Testis (tissue), 3 donors: ENCODE results near the gene HOXD11. TPM values are rescaled to one million over a fixed set of nuclear protein-coding genes. Genes with fewer than 3 reads are reported as not detected.

Experiments
- DNase-seq: peaks from one replicate; pipeline ENCODE4 v3.0.0-alpha.2; 2019
- H3K27ac ChIP-seq, 2 donors: fragments of 200-600 bp; sonication (generic); one replicate each; pipeline ENCODE4 v1.5.1; 2019
- H3K27me3 ChIP-seq: fragments of 200-600 bp; sonication (generic); one replicate; pipeline ENCODE4 v1.5.1; 2019
- H3K36me3 ChIP-seq: fragments of 200-600 bp; sonication (generic); one replicate; pipeline ENCODE4 v1.5.1; 2017; ENCODE audit warnings: low read depth; ENCODE audit errors: missing control alignments
- H3K4me1 ChIP-seq: fragments of 200-600 bp; sonication (generic); one replicate; pipeline ENCODE4 v1.5.1; 2019
- H3K4me3 ChIP-seq, 2 donors: fragments of 200-600 bp; sonication (generic); one replicate each; pipeline ENCODE4 v1.5.1; 2017 to 2019
- H3K9me3 ChIP-seq: fragments of 200-600 bp; sonication (generic); one replicate; pipeline ENCODE4 v1.5.1; 2017
- POLR2A ChIP-seq: fragments of 450-650 bp; IDR thresholded peaks from one replicate; pipeline ENCODE4 v1.6.1; 2017; ENCODE audit warnings: antibody characterized with exemption, mild to moderate bottlenecking, moderate library complexity
- WGBS, 2 donors: methylation state at CpG; one replicate each; pipeline ENCODE4 v1.1.5; 2018; 5-methylcytosine and 5-hydroxymethylcytosine counted together
- intact Hi-C: fragments of 100-400 bp; cut with DNase I; formaldehyde crosslinking; loops from one replicate; pipeline ENCODE4 v1.15.1; 2023; ENCODE audit warnings: low total_unique reads
- microRNA counts, 2 donors: library from miRNA; unstranded; fragments of <30 nt; microRNA quantifications; one replicate each; lab custom pipeline; 2016
- microRNA-seq, 2 donors: library from miRNA; unstranded; fragments of <30 nt; microRNA quantifications; one replicate each; pipeline ENCODE4, GENCODE V29; 2016; ENCODE audit warnings: borderline number of aligned reads in 2 of 2, borderline replicate concordance in 1 of 2
- polyA plus RNA-seq: library from polyadenylated mRNA; stranded (reverse); fragments of 350-450 nt; fragmentation: Illumina TruSeq; extraction: RNeasy Lipid Tissue Mini Kit (QIAGEN cat#74804); gene quantifications from one replicate; pipeline ENCODE4 v1.2.3, GENCODE V29; 2014; ENCODE audit warnings: low read depth, low replicate concordance; ENCODE audit not compliant: insufficient read depth
- small RNA-seq, 2 donors: library from RNA; depleted of rRNA; stranded (forward); fragments of <200 nt; gene quantifications; one replicate each; pipeline ENCODE3, GENCODE V24; 2016
- total RNA-seq, 2 donors: library from RNA; depleted of rRNA; stranded (reverse); fragments of >200 nt; gene quantifications; one replicate each; pipeline ENCODE4 v1.2.3, GENCODE V29; 2016
- TF ChIP-seq, protein P1 (sequence below), 3 experiments: fragments of 450-650 bp in 2 of 3; fragments of 200-600 bp in 1 of 3; sonication (generic) in 1 of 3; IDR thresholded peaks; one replicate each; pipeline ENCODE4 v1.5.1; 2016 to 2019; ENCODE audit warnings: antibody characterized with exemption in 3 of 3, mild to moderate bottlenecking in 2 of 3, moderate library complexity in 1 of 3

HOXD11 gene
- total and polyA plus RNA-seq, 3 donors from 2014 or later, result 0.29 to 1.7 (median 0.62) TPM

- no peak overlapping the region for H3K27ac ChIP-seq
- H3K36me3 ChIP-seq, result no peaks in the 10 kb centered on the region
- intact Hi-C loops, result no loop called here
- no peaks in the 10 kb centered on the region for H3K9me3 ChIP-seq
- H3K27me3 ChIP-seq, result no peaks in the 10 kb centered on the region
- H3K4me1 ChIP-seq, result peaks cover 5% of the 10 kb centered on the region
- no peak for DNase-seq
- WGBS, 2 donors, result 51 to 61% methylated on average over 43 of the region's 43 CpGs
- TF ChIP-seq, protein P1, sequence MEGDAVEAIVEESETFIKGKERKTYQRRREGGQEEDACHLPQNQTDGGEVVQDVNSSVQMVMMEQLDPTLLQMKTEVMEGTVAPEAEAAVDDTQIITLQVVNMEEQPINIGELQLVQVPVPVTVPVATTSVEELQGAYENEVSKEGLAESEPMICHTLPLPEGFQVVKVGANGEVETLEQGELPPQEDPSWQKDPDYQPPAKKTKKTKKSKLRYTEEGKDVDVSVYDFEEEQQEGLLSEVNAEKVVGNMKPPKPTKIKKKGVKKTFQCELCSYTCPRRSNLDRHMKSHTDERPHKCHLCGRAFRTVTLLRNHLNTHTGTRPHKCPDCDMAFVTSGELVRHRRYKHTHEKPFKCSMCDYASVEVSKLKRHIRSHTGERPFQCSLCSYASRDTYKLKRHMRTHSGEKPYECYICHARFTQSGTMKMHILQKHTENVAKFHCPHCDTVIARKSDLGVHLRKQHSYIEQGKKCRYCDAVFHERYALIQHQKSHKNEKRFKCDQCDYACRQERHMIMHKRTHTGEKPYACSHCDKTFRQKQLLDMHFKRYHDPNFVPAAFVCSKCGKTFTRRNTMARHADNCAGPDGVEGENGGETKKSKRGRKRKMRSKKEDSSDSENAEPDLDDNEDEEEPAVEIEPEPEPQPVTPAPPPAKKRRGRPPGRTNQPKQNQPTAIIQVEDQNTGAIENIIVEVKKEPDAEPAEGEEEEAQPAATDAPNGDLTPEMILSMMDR (IDR thresholded peaks at IDR 0.05), result no peak
- TF ChIP-seq POLR2A, result no peak
- peak overlapping the region; percentile 24 to 56 for H3K4me3 ChIP-seq
Observed at GRCh38 chr2:176157499-176158185, 50.6 kb downstream of the HOXD11 start.

DNA sequence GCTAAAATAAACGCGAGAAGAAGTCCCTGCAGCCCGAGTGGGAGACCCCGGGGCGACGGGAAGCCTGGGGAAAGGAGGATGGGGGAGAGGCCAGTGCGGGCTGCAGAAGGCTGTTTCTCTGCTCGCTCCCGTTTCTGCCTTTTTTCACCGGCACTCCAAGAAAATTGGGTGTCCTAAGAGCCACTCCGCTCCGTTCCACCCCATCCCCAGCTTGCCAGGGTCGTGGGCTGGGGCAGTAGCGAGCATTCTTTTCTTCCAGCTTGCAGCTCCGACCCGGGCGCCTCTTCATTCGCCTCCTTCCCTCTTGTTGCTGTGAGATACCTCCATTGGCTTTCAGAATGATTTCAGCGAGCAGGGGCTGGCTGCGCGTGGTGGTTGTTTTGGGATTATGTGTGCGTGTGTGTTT, 51.1 kb downstream of the HOXD11 start:
- 48 to 57% methylated on average over 22 of the region's 22 CpGs for WGBS, 2 donors
- Histone ChIP-seq H3K27ac (no peak overlapping the region), H3K4me1 (peaks cover 3% of the 10 kb centered on the region), H3K9me3 (no peaks in the 10 kb centered on the region), H3K36me3 (no peaks in the 10 kb centered on the region), H3K4me3 (peak overlapping the region in 1 of 2 donors; percentile 56), H3K27me3 (no peaks in the 10 kb centered on the region)
- TF ChIP-seq, protein P1 (IDR thresholded peaks at IDR 0.05), result no peak
- TF ChIP-seq POLR2A, result no peak
- intact Hi-C loops, result no loop called here
- DNase-seq, result no peak

GRCh38 chr2:176158855-176159662, 52.0 kb downstream of the HOXD11 start:
- Histone ChIP-seq H3K27ac (no peak overlapping the region), H3K27me3 (no peaks in the 10 kb centered on the region), H3K4me1 (peaks cover 3% of the 10 kb centered on the region), H3K36me3 (no peaks in the 10 kb centered on the region), H3K4me3 (peak overlapping the region; percentile 31 to 56), H3K9me3 (no peaks in the 10 kb centered on the region)
- intact Hi-C loops, result no loop called here
- WGBS, 2 donors, result 48 to 54% methylated on average over 15 to 35 of the region's 39 CpGs
- no peak for TF ChIP-seq POLR2A
- TF ChIP-seq, protein P1 (IDR thresholded peaks at IDR 0.05), result no peak
- DNase-seq, result no peak

MicroRNAs encoded within 50 kb of the gene (microRNA counts, 767-probe panel; counts per million panel counts)
- 8,127 to 8,738 counts per million in 2 donors for microRNA hsa-miR-10b-5p (lab: Ali Mortazavi, UCI)

Small RNAs within 50 kb of the gene (microRNA-seq; reads per million reads assigned to microRNA genes)
- gene MIR10B, result 24,934 to 27,949 reads per million in 2 donors

Small RNAs within 50 kb of the gene (small RNA-seq; reads per million reads assigned to genes)
- 132,223 to 189,568 reads per million in 2 donors for gene MIR10B

Other genes starting within 250 kb of the HOXD11 start
- 10 to 100 TPM; 19.5 to 23.8 TPM for gene LNPK, start 105.0 kb upstream of the HOXD11 start, total RNA-seq
- 45.2 TPM for gene LNPK, start 105.0 kb upstream of the HOXD11 start, polyA plus RNA-seq
- gene EVX2, start 23.3 kb upstream of the HOXD11 start, total RNA-seq, result 1 to 10 TPM; 1.5 to 3.1 TPM
- gene EVX2, start 23.3 kb upstream of the HOXD11 start, polyA plus RNA-seq, result 2.3 TPM
- under 1 TPM in 1 of 2 donors, not detected in 1; 0.31 TPM for gene HOXD13, start 14.6 kb upstream of the HOXD11 start, total RNA-seq
- 0.36 TPM for gene HOXD13, start 14.6 kb upstream of the HOXD11 start, polyA plus RNA-seq
- not detected for gene HOXD12, start 7.5 kb upstream of the HOXD11 start, total RNA-seq
- gene HOXD12, start 7.5 kb upstream of the HOXD11 start, polyA plus RNA-seq, result not detected
- gene HOXD10, start 9.5 kb downstream of the HOXD11 start, total RNA-seq, result 1 to 10 TPM; 2.7 to 3.3 TPM
- 0.92 TPM for gene HOXD10, start 9.5 kb downstream of the HOXD11 start, polyA plus RNA-seq
- 10 to 100 TPM; 15.7 to 21.2 TPM for gene HOXD9, start 15.4 kb downstream of the HOXD11 start, total RNA-seq
- 8.2 TPM for gene HOXD9, start 15.4 kb downstream of the HOXD11 start, polyA plus RNA-seq
- gene HOXD8, start 22.4 kb downstream of the HOXD11 start, total RNA-seq, result 10 to 100 TPM; 39.8 to 41.2 TPM
- gene HOXD8, start 22.4 kb downstream of the HOXD11 start, polyA plus RNA-seq, result 36.6 TPM
- 10 to 100 TPM; 11.5 to 13.3 TPM for gene HOXD4, start 44.3 kb downstream of the HOXD11 start, total RNA-seq
- gene HOXD4, start 44.3 kb downstream of the HOXD11 start, polyA plus RNA-seq, result 2.7 TPM
- gene HOXD3, start 50.0 kb downstream of the HOXD11 start, total RNA-seq, result 10 to 100 TPM; 14.0 to 22.3 TPM
- 2.7 TPM for gene HOXD3, start 50.0 kb downstream of the HOXD11 start, polyA plus RNA-seq
- 1 to 10 TPM; 5.5 to 7.6 TPM for gene HOXD1, start 81.4 kb downstream of the HOXD11 start, total RNA-seq
- gene HOXD1, start 81.4 kb downstream of the HOXD11 start, polyA plus RNA-seq, result 1.8 TPM
- 10 to 100 TPM; 58.0 to 61.1 TPM for gene MTX2, start 162.2 kb downstream of the HOXD11 start, total RNA-seq
- 155 TPM for gene MTX2, start 162.2 kb downstream of the HOXD11 start, polyA plus RNA-seq